GM19452 (cell line): Measurements from ENCODE around the gene CCL2.

Experiments used
- ATAC-seq: cut with Tn5 transposase; IDR thresholded peaks from one replicate; pipeline ENCODE4 v1.9.1; 2021; ENCODE audit not compliant: unreplicated experiment

The CCL2 gene

GRCh38 chr17:34261568-34262337 lies 6.7 kb downstream of the CCL2 start:
- no peak for ATAC-seq

- no peak for ATAC-seq
Measured at GRCh38 chr17:34265711-34266110, 10.6 kb downstream of the CCL2 start.

- no peak for ATAC-seq
Measured at GRCh38 chr17:34269969-34270368, 14.9 kb downstream of the CCL2 start, which contains the start of gene CCL7. Gene CCL7 (plus strand): TSS chr17:34270221. CDS start chr17:34270291, 70 bp downstream.

GRCh38 chr17:34275881-34276280 lies 20.8 kb downstream of the CCL2 start:
- no peak for ATAC-seq

DNA sequence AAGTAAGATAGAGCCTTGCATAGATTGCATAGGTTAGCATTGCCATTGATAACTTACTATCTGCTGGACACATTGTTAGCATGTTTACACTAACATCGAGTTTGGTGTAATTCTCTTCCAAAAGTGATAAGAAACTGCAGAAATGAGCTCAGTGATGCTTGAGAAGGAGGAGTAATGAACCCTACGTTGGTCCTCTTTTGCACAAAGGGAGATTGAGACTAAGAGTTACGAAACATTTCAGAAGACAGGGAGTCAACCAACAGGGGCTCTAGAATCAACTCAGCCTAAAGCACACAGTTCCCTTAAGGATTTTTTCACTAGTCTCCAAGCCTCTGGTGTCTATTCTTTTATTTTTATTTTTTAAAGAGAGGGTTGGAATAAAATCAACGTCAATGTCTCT lies 21.7 kb downstream of the CCL2 start:
- no peak for ATAC-seq

- no peak for ATAC-seq
Measured at GRCh38 chr17:34283571-34283970, 28.5 kb downstream of the CCL2 start.

DNA sequence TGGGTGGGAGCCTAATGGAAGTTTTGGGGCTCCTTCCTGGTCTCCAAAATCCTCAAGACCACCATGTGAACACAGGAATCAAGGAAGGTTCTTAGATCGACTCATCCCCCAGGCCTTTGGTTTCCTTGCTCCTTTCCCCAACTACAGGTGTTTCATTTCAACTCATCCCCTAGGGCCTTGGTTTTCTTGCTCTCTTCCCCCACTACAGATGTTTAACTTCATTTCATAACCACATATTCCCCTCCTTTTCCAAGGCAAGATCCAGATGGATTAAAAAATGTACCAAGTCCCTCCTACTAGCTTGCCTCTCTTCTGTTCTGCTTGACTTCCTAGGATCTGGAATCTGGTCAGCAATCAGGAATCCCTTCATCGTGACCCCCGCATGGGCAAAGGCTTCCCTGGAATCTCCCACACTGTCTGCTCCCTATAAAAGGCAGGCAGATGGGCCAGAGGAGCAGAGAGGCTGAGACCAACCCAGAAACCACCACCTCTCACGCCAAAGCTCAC lies 30.3 kb downstream of the CCL2 start, which contains the start of gene CCL11:
TSS of gene CCL11 (plus strand) at position 457 of the 507 bp plus-strand sequence. CDS start 67 bp downstream, outside the sequence.
- ATAC-seq = no peak

DNA sequence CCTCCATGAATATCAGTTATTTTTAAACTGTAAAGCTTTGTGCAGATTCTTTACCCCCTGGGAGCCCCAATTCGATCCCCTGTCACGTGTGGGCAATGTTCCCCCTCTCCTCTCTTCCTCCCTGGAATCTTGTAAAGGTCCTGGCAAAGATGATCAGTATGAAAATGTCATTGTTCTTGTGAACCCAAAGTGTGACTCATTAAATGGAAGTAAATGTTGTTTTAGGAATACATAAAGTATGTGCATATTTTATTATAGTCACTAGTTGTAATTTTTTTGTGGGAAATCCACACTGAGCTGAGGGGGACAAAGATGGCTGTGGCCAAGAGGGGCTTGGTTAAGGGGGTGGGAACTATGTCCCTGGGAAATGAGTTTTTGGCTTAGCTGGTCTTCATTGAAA lies 32.8 kb downstream of the CCL2 start:
- ATAC-seq = no peak

- no peak for ATAC-seq
Measured at GRCh38 chr17:34290586-34290985, 35.5 kb downstream of the CCL2 start.

DNA sequence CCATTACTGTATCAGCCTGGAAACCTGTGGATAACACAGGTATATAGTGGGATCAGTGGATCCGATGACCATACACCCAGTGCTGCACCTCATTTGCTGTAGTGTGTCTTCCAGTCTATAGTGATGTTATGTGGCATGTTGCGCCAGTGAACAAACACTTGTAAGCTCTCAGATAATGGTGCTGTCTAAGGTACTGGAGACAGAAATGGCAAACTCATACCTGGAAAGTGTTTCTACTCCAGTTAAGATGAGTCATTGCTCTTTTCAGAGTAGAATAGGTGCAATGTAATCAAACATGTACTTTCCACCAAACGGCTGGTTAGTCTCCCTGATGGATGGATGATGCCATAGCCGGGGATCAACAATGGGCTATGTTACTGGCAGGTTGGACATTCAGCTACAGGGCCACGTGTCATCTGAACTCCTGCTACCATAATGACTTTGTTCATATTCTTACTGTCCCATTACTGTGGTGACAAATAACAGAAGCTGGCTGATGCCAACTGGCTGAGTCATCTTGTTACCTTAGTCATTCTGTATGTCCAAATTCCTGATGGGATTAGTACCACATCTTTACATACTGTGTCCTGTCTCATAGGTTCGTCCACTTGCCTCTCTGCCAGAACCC lies 36.8 kb downstream of the CCL2 start:
- no peak for ATAC-seq

- no peak for ATAC-seq
Measured at GRCh38 chr17:34299027-34299426, 43.9 kb downstream of the CCL2 start.

GRCh38 chr17:34299956-34300577 lies 45.0 kb downstream of the CCL2 start:
- ATAC-seq = no peak

DNA sequence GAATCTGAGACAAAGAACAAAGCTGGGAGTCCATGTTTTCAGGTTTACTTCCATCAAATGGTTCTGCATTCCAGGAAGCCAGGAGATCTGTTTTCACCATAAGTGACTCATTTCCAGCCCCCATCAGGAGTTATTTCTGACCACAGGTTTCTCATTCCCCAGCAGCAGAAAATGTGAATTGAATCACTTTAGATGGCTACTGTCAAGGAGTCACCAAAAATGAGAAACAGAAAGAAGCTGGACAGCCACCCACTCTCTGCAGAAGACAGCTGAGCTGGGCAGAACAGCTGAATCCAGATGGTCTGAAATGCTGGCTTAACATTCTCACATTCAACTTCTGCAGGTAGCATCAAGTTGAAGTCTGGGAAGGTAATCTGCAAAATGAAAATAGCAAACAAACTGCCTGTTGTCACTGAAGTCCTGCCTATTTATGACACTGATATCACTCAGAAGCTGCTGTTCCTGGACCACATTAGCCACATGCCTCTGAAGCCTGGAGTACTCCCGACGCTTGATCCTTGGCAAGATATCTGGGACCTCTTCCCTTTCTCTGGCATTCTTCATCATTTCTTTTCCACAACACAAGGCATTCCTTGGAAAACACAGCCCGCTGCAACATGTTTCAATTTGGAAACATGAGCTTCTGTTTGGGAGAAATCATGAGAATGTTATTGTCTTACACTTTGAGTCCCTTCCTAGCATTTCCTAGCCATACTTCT lies 45.7 kb downstream of the CCL2 start:
- no peak for ATAC-seq

DNA sequence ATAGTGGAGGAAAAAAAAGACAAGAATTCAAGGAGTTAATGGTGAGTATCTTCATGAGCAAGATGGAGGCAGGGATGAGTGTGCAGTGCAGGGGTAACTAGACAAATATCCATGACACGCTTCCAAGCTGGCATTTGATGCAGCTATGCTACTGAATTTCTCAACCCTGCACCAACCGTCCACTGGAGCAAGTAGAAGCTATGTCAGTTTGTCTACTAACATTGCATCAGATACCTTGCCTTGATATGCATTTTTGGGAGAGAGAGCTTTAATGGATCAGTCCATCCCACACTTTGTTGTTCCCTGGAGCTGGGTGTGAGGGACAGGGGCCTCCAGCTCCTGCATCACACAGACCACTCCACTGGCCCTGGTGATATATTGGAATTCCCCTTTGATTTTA lies 46.9 kb downstream of the CCL2 start:
- no peak for ATAC-seq

DNA sequence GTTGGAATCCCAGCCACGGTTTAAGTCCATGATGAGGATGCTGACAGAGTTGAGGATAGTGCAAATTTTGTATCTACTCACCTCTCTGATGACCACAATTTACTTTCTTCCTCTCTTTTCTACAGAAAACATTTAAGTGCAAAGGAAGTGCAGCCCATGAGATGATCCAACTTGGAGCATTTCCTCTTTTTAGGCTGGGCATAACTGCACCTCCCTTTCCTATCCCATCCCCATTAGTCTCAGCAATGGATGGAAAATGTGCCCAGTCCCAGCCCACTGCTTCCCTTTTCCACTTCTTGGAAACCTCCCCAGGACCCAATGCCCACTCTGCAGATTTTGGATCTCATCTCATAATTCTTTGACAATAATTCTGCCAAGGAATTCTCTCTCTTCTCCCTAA lies 47.6 kb downstream of the CCL2 start:
- no peak for ATAC-seq

GRCh38 chr17:34303606-34304005 lies 48.5 kb downstream of the CCL2 start:
- ATAC-seq = no peak

DNA sequence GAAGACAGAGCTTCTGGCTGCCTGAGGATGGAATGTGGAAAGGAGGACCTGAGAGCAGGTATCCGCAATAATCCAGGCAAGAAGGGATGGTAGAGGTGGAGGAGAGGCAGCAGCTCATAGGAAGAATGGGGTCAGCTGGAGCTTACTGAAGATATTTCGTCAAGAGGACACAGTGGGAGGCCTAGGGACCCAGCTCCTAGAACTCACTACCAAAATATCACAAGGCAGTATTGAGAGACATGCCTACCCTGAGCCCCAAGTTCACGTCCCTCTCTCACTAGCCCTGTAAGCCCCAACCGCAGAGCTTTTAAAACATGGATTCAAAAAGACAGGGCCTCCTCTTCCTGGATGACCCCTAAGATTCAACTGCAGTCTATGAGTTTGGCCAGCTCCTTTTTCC lies 50.0 kb downstream of the CCL2 start:
- ATAC-seq = no peak

GRCh38 chr17:34305606-34306005 lies 50.5 kb downstream of the CCL2 start:
- no peak for ATAC-seq

GRCh38 chr17:34306466-34306865 lies 51.4 kb downstream of the CCL2 start:
- no peak for ATAC-seq
